Sigmoid colon (tissue), 3 donors: ENCODE data around the gene CYP2D6.

Experiments
- CTCF ChIP-seq, 4 experiments: fragments of 450-650 bp in 3 of 4; fragments of 200-600 bp in 1 of 4; IDR thresholded peaks; one replicate each; pipeline ENCODE4 v1.5.1; 2016 to 2019; ENCODE audit warnings: antibody characterized with exemption in 4 of 4, mild to moderate bottlenecking in 3 of 4, moderate library complexity in 2 of 4
- POLR2A ChIP-seq, 2 donors: fragments of 450-650 bp; IDR thresholded peaks; one replicate each; pipeline ENCODE4 v1.6.1; 2016; ENCODE audit warnings: antibody characterized with exemption in 2 of 2, mild to moderate bottlenecking in 2 of 2, moderate library complexity in 2 of 2

- TF ChIP-seq POLR2A (IDR thresholded peaks at IDR 0.05) (no peak), CTCF (IDR thresholded peaks at IDR 0.05) (no peak)
These were observed 42.2 kb upstream of the CYP2D6 start for GRCh38 chr22:42172773-42173172.
